ENCODE results near the gene CSNK2A1. TPM values are rescaled to one million over a fixed set of nuclear protein-coding genes. Genes with fewer than 3 reads are reported as not detected.
A peak's percentile ranks its signal among the peaks of the same experiment; 100 is the strongest.

Gene CSNK2A1
- total RNA-seq, 6 donors from 2014 or later: 54.4 to 111 (median 79.8) TPM

DNA sequence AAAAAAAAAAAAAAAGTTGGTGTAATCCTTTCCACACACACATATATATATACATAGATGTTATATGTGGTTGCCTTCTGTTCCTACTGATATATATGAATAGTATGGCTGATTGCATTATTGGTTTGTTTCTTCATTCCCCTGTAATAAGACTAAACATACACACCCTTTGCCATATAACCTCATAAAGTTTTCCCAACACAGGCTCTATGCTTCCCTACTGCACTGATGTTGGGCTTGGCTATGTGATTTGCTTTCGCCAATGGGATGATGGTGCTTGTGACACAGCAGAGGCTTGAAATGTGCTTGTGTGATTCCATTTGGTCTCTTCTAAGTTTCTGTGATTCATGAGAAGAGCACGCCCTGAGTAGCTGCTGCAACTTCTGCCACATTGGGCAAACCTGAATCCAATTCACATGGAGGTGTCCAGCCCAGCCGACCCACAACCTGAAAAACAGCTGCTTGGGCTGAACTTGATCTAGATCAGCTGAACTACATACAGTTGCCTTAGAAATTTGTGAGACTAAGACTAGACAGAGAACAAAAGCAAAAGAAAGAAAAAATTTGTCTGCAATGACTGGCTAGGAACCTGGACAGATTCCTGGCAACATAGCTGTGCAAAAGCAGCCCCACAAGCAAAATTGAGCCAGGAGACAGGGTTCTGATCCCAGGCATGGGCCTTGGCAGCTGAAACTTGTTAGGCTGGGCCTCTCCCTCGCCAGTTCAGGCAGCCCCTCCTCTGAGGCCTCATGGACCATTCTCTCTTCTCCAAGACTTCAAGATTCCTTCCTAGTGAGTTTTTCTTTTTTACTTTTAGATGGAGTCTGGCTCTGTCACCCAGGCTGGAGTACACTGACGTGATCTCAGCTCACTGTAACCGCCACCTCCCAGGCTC lies 67.9 kb downstream of the CSNK2A1 start:
- Histone ChIP-seq H3K27me3 (no peaks in the 10 kb centered on the region), H3K4me1 (no peaks in the 10 kb centered on the region), H3K36me3 (peaks cover 0 to 12% (median 1%) of the 10 kb centered on the region in 4 donors), H3K27ac (peak overlapping the region in 1 of 4 donors; percentile 30), H3K9me3 (no peaks in the 10 kb centered on the region), H3K4me3 (no peak overlapping the region)
- no peak for ATAC-seq (ENCODE audit: low FRiP score in 2 of 2)
- 77 to 95% methylated on average over 6 of the region's 6 CpGs for WGBS, 2 donors
- no peak for DNase-seq
- TF ChIP-seq EP300 (IDR thresholded peaks at IDR 0.05) (no peak), POLR2AphosphoS5 (IDR thresholded peaks at IDR 0.05) (no peak), POLR2A (IDR thresholded peaks at IDR 0.05) (no peak)
- TF ChIP-seq, protein P1, sequence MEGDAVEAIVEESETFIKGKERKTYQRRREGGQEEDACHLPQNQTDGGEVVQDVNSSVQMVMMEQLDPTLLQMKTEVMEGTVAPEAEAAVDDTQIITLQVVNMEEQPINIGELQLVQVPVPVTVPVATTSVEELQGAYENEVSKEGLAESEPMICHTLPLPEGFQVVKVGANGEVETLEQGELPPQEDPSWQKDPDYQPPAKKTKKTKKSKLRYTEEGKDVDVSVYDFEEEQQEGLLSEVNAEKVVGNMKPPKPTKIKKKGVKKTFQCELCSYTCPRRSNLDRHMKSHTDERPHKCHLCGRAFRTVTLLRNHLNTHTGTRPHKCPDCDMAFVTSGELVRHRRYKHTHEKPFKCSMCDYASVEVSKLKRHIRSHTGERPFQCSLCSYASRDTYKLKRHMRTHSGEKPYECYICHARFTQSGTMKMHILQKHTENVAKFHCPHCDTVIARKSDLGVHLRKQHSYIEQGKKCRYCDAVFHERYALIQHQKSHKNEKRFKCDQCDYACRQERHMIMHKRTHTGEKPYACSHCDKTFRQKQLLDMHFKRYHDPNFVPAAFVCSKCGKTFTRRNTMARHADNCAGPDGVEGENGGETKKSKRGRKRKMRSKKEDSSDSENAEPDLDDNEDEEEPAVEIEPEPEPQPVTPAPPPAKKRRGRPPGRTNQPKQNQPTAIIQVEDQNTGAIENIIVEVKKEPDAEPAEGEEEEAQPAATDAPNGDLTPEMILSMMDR (IDR thresholded peaks at IDR 0.05): no peak

DNA sequence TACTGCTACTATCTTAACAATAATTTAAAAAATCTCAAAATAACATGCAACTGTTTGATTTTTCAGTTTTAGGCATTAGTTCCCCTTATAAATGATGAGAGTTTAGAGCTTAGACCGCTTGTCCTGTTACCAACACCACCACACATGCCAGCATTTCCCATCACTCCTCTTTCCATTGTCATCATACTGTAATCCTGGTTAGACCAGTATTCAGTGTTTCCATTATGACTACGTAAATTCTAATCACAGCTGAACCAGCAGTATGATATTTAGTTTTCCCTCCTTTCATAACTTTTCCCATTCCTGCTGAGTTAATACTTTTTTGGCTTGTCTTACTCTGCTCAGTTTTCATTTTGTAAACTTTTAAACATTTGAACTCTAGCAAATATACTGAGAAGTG lies 69.0 kb downstream of the CSNK2A1 start:
- 72 to 73% methylated on average over 2 of the region's 2 CpGs for WGBS, 2 donors
- H3K4me3 ChIP-seq: no peak overlapping the region
- DNase-seq: no peak
- TF ChIP-seq EP300 (IDR thresholded peaks at IDR 0.05) (no peak), POLR2AphosphoS5 (IDR thresholded peaks at IDR 0.05) (no peak), POLR2A (IDR thresholded peaks at IDR 0.05) (no peak)
- TF ChIP-seq, protein P1 (IDR thresholded peaks at IDR 0.05): no peak
- no peaks in the 10 kb centered on the region for H3K9me3 ChIP-seq
- peaks cover 0 to 3% (median 1%) of the 10 kb centered on the region in 4 donors for H3K36me3 ChIP-seq
- no peaks in the 10 kb centered on the region for H3K27me3 ChIP-seq
- H3K4me1 ChIP-seq: no peaks in the 10 kb centered on the region
- no peak overlapping the region for H3K27ac ChIP-seq
- ATAC-seq (ENCODE audit: low FRiP score in 2 of 2): no peak

DNA sequence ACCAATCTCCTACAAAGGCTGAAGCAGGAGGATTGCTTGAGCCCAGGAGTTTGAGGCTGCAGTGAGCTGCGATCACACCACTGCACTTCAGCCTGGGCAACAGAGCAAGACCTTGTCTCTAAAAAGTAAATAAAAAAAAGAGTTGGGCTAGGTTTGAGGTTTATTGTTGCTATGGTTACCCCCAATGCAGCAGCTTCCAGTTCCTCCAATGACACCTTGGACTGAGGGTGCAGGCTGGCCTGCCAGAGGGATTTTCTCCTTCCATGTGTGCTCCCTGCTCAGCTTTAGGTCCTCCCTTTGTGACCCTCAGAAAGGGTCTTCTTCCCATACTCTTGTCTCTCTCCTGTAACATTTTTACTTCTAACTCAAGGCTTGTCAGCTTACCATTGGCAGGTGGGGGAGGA lies 70.7 kb downstream of the CSNK2A1 start:
- Histone ChIP-seq H3K4me3 (no peak overlapping the region), H3K36me3 (peaks cover 0 to under 1% (median 0%) of the 10 kb centered on the region in 4 donors), H3K4me1 (no peaks in the 10 kb centered on the region), H3K27me3 (no peaks in the 10 kb centered on the region), H3K27ac (no peak overlapping the region), H3K9me3 (no peaks in the 10 kb centered on the region)
- TF ChIP-seq POLR2A (IDR thresholded peaks at IDR 0.05) (no peak), EP300 (IDR thresholded peaks at IDR 0.05) (no peak), POLR2AphosphoS5 (IDR thresholded peaks at IDR 0.05) (no peak)
- TF ChIP-seq, protein P1 (IDR thresholded peaks at IDR 0.05): no peak
- WGBS, 2 donors: 89 to 100% methylated on average over 1 of the region's 1 CpG
- ATAC-seq (ENCODE audit: low FRiP score in 2 of 2) (no peak), DNase-seq (no peak)

DNA sequence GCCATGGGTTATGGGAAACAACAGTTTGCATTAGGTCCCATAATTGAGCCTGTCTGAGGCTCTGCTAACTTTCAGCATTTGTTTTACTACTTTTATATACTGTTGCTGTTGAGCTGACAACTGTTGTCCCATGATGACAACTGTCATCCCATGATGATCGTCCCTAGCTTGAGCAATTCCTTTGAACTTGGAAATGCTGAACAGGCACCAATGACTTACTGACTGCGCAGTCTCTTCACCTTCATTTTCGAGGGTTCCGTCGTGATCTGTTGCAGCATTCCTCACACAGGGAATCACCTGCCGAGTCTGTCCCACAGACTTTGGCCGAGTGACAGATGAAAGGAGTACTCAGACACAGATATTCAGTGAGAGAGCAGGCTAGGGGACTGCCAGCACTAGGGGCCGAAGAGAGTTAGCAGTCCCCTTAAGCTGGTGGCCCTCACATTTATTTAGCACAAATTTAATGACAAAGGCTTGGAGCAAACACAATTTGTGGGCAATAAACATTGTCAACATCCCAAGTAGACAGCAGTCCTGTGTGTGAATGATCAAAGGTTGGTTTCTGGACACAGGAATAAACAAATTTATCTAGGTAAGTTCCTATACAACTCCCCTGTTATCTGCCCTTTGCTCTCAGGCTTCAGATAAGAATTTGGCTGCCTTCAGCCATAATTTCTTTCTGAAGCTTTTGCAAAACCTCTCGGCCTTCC lies 71.3 kb downstream of the CSNK2A1 start:
- no peaks in the 10 kb centered on the region for H3K9me3 ChIP-seq
- H3K27ac ChIP-seq: no peak overlapping the region
- no peak for TF ChIP-seq POLR2A (IDR thresholded peaks at IDR 0.05)
- TF ChIP-seq EP300 (IDR thresholded peaks at IDR 0.05): no peak
- TF ChIP-seq POLR2AphosphoS5 (IDR thresholded peaks at IDR 0.05): no peak
- TF ChIP-seq, protein P1 (IDR thresholded peaks at IDR 0.05): no peak
- 92 to 93% methylated on average over 9 of the region's 9 CpGs for WGBS, 2 donors
- no peaks in the 10 kb centered on the region for H3K4me1 ChIP-seq
- H3K4me3 ChIP-seq: no peak overlapping the region
- no peak for ATAC-seq (ENCODE audit: low FRiP score in 2 of 2)
- H3K27me3 ChIP-seq: no peaks in the 10 kb centered on the region
- H3K36me3 ChIP-seq: no peaks in the 10 kb centered on the region
- DNase-seq: no peak
